GM19372 (cell line): Measurements from ENCODE around the gene NEMF.
A peak's percentile ranks its signal among the peaks of the same experiment; 100 is the strongest.
"Not testable (repeated sequence)": the region's sequence is repeated elsewhere in the genome, so short reads cannot be mapped to it uniquely, and the experiment has no call there.

Experiments used
- ATAC-seq: cut with Tn5 transposase; IDR thresholded peaks from one replicate; pipeline ENCODE4 v1.9.1; 2021; ENCODE audit warnings: mild to moderate bottlenecking, low read depth, moderate library complexity; ENCODE audit not compliant: unreplicated experiment

Gene NEMF

GRCh38 chr14:49849213-49849847 lies 3.3 kb downstream of the NEMF start:
- no peak for ATAC-seq

GRCh38 chr14:49828640-49829039 lies 23.9 kb downstream of the NEMF start:
- no peak for ATAC-seq

GRCh38 chr14:49820176-49820575 lies 32.4 kb downstream of the NEMF start:
- ATAC-seq = no peak

- no peak for ATAC-seq
Measured at GRCh38 chr14:49816844-49817243, 35.7 kb downstream of the NEMF start.

- ATAC-seq = not testable (repeated sequence)
Measured at GRCh38 chr14:49816118-49816517, 36.5 kb downstream of the NEMF start.

- no peak for ATAC-seq
Measured at GRCh38 chr14:49808780-49809179, 43.8 kb downstream of the NEMF start.

GRCh38 chr14:49796025-49796424 lies 56.6 kb downstream of the NEMF start:
- ATAC-seq = no peak

GRCh38 chr14:49792618-49793017 lies 60.0 kb downstream of the NEMF start:
- ATAC-seq = no peak

GRCh38 chr14:49786315-49786714 lies 66.3 kb downstream of the NEMF start:
- ATAC-seq = no peak

GRCh38 chr14:49783394-49784014 lies 69.1 kb downstream of the NEMF start:
- ATAC-seq = no peak

GRCh38 chr14:49781040-49781439 lies 71.5 kb downstream of the NEMF start:
- ATAC-seq = not testable (repeated sequence)

GRCh38 chr14:49778421-49778820 lies 74.2 kb downstream of the NEMF start:
- no peak for ATAC-seq

- no peak for ATAC-seq
Measured at GRCh38 chr14:49774106-49774505, 78.5 kb downstream of the NEMF start.

- ATAC-seq = not testable (repeated sequence)
Measured at GRCh38 chr14:49771691-49772090, 80.9 kb downstream of the NEMF start.

GRCh38 chr14:49770212-49770817 lies 82.3 kb downstream of the NEMF start:
- ATAC-seq = no peak

- ATAC-seq = no peak
Measured at GRCh38 chr14:49769581-49770211, 82.9 kb downstream of the NEMF start.

- no peak for ATAC-seq
Measured at GRCh38 chr14:49769171-49769570, 83.4 kb downstream of the NEMF start.

- peak; percentile 34 for ATAC-seq
Measured at GRCh38 chr14:49768301-49769121, 84.1 kb downstream of the NEMF start.

GRCh38 chr14:49767571-49768300 lies 84.9 kb downstream of the NEMF start, which contains the start of gene KLHDC2:
TSS of gene KLHDC2 (plus strand) at chr14:49768153. CDS start at chr14:49768469, 316 bp downstream.
- peak; percentile 87 for ATAC-seq

- ATAC-seq = no peak
Measured at GRCh38 chr14:49767270-49767570, 85.4 kb downstream of the NEMF start.
